Caki2 (cell line): ENCODE measurements around the gene CFAP61. TPM values are rescaled to one million over a fixed set of nuclear protein-coding genes. Genes with fewer than 3 reads are reported as not detected.

Experiments
- total RNA-seq: library from RNA; depleted of rRNA; stranded (reverse); fragments of >200 nt; shearing (Covaris generic); gene quantifications from 2 replicates; pipeline ENCODE4 v1.2.3, GENCODE V29; 2014; ENCODE audit warnings: low replicate concordance; rRNA removed

Gene CFAP61
- total RNA-seq, 1 experiment from 2014 or later: 0.07 TPM

Other genes starting within 250 kb of the CFAP61 start
- gene NAA20, start 35.2 kb upstream of the CFAP61 start, total RNA-seq: 93.9 and 117 TPM in 2 replicates
- gene CRNKL1, start 66 bp upstream of the CFAP61 start, total RNA-seq: 18.1 and 20.1 TPM in 2 replicates